Tibial artery (tissue), 4 donors: ENCODE results near the gene S100A5.

Experiments
- DNase-seq, 2 donors: peaks; one replicate each; pipeline ENCODE4 v3.0.0-alpha.2; 2019
- H3K27ac ChIP-seq, 2 donors: fragments of 200-600 bp; sonication (generic) in 1 of 2; 1 replicate in 1 of 2; 2 replicates in 1 of 2; pipeline ENCODE4 v1.5.1; 2018 to 2019; ENCODE audit warnings: mild to moderate bottlenecking in 1 of 2
- H3K27me3 ChIP-seq, 2 donors: fragments of 200-600 bp; sonication (generic) in 1 of 2; one replicate each; pipeline versions ENCODE4 v1.5.1 to v1.6.0; 2016 to 2019
- H3K36me3 ChIP-seq, 3 donors: fragments of 200-600 bp; sonication (generic) in 2 of 3; one replicate each; pipeline ENCODE4 v1.5.1; 2016 to 2019; ENCODE audit warnings: mild to moderate bottlenecking in 2 of 3
- H3K4me1 ChIP-seq, 4 donors: fragments of 200-600 bp; sonication (generic) in 2 of 4; 1 replicate in 3 of 4; 2 replicates in 1 of 4; pipeline ENCODE4 v1.5.1; 2016 to 2019
- H3K4me3 ChIP-seq, 2 donors: fragments of 200-600 bp; sonication (generic) in 1 of 2; 1 replicate in 1 of 2; 2 replicates in 1 of 2; pipeline ENCODE4 v1.5.1; 2018 to 2019; ENCODE audit warnings: mild to moderate bottlenecking in 2 of 2
- H3K9me3 ChIP-seq, 3 donors: fragments of 200-600 bp; sonication (generic) in 1 of 3; one replicate each; pipeline ENCODE4 v1.5.1; 2016 to 2019
- intact Hi-C: fragments of 100-400 bp; cut with DNase I; formaldehyde crosslinking; loops from one replicate; pipeline ENCODE4 v1.15.0; 2023; ENCODE audit warnings: low total_unique reads
- TF ChIP-seq, protein P1 (sequence below), 2 experiments: fragments of 200-600 bp in 1 of 2; fragments of 450-650 bp in 1 of 2; IDR thresholded peaks; one replicate each; pipeline ENCODE4 v1.5.1; 2017 to 2019; ENCODE audit warnings: antibody characterized with exemption in 2 of 2, mild to moderate bottlenecking in 1 of 2, moderate library complexity in 1 of 2

The S100A5 gene

DNA sequence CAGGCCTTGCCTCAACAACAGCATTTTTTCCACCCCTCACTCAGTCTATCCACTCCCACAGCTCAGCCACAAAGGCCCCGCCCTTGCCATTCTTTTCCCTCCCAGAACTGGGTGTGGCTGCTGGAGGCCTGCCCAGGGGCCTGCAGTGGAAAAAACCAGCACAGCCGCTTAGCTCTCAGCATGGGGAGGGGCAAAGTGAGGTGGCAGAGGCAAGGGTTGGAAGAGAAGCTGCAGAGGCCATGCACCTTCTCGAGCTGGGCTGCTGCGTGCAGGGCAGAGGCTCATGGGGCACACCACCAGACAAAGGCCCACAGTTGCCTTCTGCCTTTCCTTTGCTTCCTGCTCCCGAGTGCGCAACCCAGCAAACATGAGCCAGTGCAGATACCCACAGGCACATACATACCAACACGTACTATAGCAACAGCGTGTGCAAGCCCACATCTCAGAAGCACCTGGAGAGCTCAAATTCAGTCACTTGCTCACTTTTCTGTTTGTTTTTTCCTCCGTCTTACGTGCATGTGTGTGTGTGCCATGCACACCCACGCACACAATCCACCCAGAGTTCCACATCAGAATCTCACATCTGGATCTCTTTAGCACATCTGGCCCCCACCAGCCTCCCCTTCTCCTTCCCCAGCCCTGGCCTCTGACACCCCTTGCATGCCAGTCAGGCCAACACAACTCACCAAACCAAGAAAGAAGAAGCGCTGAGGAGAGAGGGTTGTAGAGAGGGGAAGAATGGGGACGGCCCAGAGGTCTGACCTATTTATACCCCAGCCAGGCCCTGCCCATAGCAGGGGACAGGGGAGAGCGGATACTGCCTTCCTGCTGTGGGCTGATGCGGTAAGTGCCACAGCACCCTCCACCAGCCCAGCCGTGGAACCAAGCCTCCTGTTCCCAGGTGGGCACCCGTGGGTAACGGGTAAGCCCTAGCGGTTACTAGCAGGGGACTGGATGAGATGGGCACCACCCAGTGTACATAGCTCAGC lies 4.6 kb upstream of the S100A5 start, which contains the start of gene S100A4:
S100A4 (minus strand) TSS at position 740 of the 989 bp plus-strand sequence. CDS start 1,012 bp downstream, outside the sequence.
- H3K4me1 ChIP-seq: peaks cover 6 to 91% (median 87%) of the 10 kb centered on the region in 4 donors
- H3K27me3 ChIP-seq: no peaks in the 10 kb centered on the region
- H3K27ac ChIP-seq: peak within 1 kb of the TSS; percentile 78 to 79
- peak; percentile 95 to 98 for DNase-seq
- H3K36me3 ChIP-seq: no peaks in the 10 kb centered on the region
- intact Hi-C loops: no loop called here
- H3K4me3 ChIP-seq: peak within 1 kb of the TSS; percentile 52 to 53
- H3K9me3 ChIP-seq: no peaks in the 10 kb centered on the region
- TF ChIP-seq, protein P1, sequence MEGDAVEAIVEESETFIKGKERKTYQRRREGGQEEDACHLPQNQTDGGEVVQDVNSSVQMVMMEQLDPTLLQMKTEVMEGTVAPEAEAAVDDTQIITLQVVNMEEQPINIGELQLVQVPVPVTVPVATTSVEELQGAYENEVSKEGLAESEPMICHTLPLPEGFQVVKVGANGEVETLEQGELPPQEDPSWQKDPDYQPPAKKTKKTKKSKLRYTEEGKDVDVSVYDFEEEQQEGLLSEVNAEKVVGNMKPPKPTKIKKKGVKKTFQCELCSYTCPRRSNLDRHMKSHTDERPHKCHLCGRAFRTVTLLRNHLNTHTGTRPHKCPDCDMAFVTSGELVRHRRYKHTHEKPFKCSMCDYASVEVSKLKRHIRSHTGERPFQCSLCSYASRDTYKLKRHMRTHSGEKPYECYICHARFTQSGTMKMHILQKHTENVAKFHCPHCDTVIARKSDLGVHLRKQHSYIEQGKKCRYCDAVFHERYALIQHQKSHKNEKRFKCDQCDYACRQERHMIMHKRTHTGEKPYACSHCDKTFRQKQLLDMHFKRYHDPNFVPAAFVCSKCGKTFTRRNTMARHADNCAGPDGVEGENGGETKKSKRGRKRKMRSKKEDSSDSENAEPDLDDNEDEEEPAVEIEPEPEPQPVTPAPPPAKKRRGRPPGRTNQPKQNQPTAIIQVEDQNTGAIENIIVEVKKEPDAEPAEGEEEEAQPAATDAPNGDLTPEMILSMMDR (IDR thresholded peaks at IDR 0.05): no peak

- H3K4me3 ChIP-seq: peak overlapping the region; percentile 52 to 53
These were observed 3.8 kb upstream of the S100A5 start for GRCh38 chr1:153544453-153545066.

DNA sequence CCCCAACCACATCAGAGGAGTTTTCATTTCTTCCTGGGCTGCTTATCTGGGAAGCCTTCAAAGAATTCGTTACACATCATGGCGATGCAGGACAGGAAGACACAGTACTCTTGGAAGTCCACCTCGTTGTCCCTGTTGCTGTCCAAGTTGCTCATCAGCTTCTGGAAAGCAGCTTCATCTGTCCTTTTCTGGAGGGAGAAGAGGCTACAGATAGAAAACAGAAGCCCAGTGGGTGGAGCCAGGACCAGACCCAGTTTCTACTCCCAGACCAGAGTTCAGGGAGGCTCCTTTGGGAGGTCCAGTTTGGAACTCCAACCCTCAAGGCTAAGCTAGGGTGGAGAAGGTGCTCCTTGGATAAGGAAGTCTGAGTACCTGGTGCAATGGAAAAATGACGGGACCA lies 3.0 kb upstream of the S100A5 start:
- Histone ChIP-seq H3K27me3 (no peaks in the 10 kb centered on the region), H3K4me1 (peaks cover 0 to 75% (median 70%) of the 10 kb centered on the region in 4 donors), H3K27ac (peak overlapping the region; percentile 78 to 79), H3K4me3 (peak overlapping the region; percentile 52 to 53), H3K9me3 (no peaks in the 10 kb centered on the region), H3K36me3 (no peaks in the 10 kb centered on the region)
- intact Hi-C loops: no loop called here
- TF ChIP-seq, protein P1 (IDR thresholded peaks at IDR 0.05): no peak
- peak; percentile 16 to 55 for DNase-seq

More at GRCh38 chr1:153544453-153545066, 3.8 kb upstream of the S100A5 start:
- intact Hi-C loops: no loop called here
- H3K36me3 ChIP-seq: no peaks in the 10 kb centered on the region
- DNase-seq: peak in 1 of 2 donors; percentile 25
- TF ChIP-seq, protein P1 (IDR thresholded peaks at IDR 0.05): no peak
- H3K27me3 ChIP-seq: no peaks in the 10 kb centered on the region
- H3K4me1 ChIP-seq: peaks cover 2 to 83% (median 79%) of the 10 kb centered on the region in 4 donors
- H3K27ac ChIP-seq: peak overlapping the region; percentile 78 to 79
- no peaks in the 10 kb centered on the region for H3K9me3 ChIP-seq

- no peaks in the 10 kb centered on the region for H3K36me3 ChIP-seq
- H3K4me1 ChIP-seq: peaks cover 0 to 69% (median 64%) of the 10 kb centered on the region in 4 donors
- TF ChIP-seq, protein P1 (IDR thresholded peaks at IDR 0.05): no peak
- H3K4me3 ChIP-seq: peak overlapping the region; percentile 52 to 53
- DNase-seq: peak; percentile 13 to 61
- H3K27me3 ChIP-seq: no peaks in the 10 kb centered on the region
- no peaks in the 10 kb centered on the region for H3K9me3 ChIP-seq
- peak overlapping the region; percentile 78 to 79 for H3K27ac ChIP-seq
- intact Hi-C loops: no loop called here
These were observed 2.4 kb upstream of the S100A5 start for GRCh38 chr1:153542956-153543711.
